ENCODE measurements around the gene LMTK3.

LMTK3 gene

DNA sequence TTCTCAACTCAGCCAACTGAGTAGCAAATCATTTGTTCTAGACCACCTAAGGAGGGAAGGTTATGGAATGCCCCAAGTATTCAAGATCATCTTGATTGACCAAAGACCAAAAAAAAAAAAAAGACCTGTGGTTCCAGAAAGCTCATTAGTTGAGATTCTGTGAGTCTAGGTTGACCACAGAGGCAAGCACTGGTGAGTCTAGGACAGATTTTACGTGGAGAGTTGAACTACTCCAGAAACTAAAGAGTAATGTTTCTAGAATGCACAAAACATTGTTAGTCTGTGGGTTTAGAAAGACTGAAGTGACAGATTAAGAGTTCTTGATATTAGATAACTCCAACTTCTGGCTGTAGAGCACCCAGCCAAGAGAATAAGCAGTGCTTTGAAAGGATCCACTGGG, 46.4 kb downstream of the LMTK3 start:
- Histone ChIP-seq H3K4me3 (ENCODE audit: low read depth in 1 of 2, low read length in 1 of 2) (no peak overlapping the region), H3K9me3 (no peaks in the 10 kb centered on the region), H3K27me3 (no peaks in the 10 kb centered on the region), H3K27ac (no peak overlapping the region), H3K36me3 (no peaks in the 10 kb centered on the region), H3K4me1 (ENCODE audit: control insufficient read depth in 1 of 2, insufficient read depth in 1 of 2, low read depth in 1 of 2, low read length in 1 of 2) (peaks cover 13 to 15% of the 10 kb centered on the region in 2 experiments)
- TF ChIP-seq CTCF (IDR thresholded peaks at IDR 0.05) = no peak

- TF ChIP-seq CTCF (IDR thresholded peaks at IDR 0.05) = no peak
- Histone ChIP-seq H3K9me3 (no peaks in the 10 kb centered on the region), H3K4me1 (ENCODE audit: control insufficient read depth in 1 of 2, insufficient read depth in 1 of 2, low read depth in 1 of 2, low read length in 1 of 2) (no peaks in the 10 kb centered on the region), H3K27me3 (no peaks in the 10 kb centered on the region), H3K27ac (no peak overlapping the region), H3K4me3 (ENCODE audit: low read depth in 1 of 2, low read length in 1 of 2) (no peak overlapping the region), H3K36me3 (no peaks in the 10 kb centered on the region)
These were observed 49.5 kb downstream of the LMTK3 start for GRCh38 chr19:48461982-48462655.

GRCh38 chr19:48461651-48461981, 50.0 kb downstream of the LMTK3 start:
- no peak overlapping the region for H3K27ac ChIP-seq
- no peaks in the 10 kb centered on the region for H3K4me1 ChIP-seq (ENCODE audit: control insufficient read depth in 1 of 2, insufficient read depth in 1 of 2, low read depth in 1 of 2, low read length in 1 of 2)
- H3K4me3 ChIP-seq (ENCODE audit: low read depth in 1 of 2, low read length in 1 of 2) = no peak overlapping the region
- no peaks in the 10 kb centered on the region for H3K36me3 ChIP-seq
- no peaks in the 10 kb centered on the region for H3K27me3 ChIP-seq
- no peaks in the 10 kb centered on the region for H3K9me3 ChIP-seq
- no peak for TF ChIP-seq CTCF (IDR thresholded peaks at IDR 0.05)

GRCh38 chr19:48458016-48458415, 53.6 kb downstream of the LMTK3 start:
- H3K36me3 ChIP-seq = peaks cover 9% of the 10 kb centered on the region
- no peaks in the 10 kb centered on the region for H3K27me3 ChIP-seq
- H3K4me3 ChIP-seq (ENCODE audit: low read depth in 1 of 2, low read length in 1 of 2) = no peak overlapping the region
- H3K9me3 ChIP-seq = no peaks in the 10 kb centered on the region
- no peak overlapping the region for H3K27ac ChIP-seq
- H3K4me1 ChIP-seq (ENCODE audit: control insufficient read depth in 1 of 2, insufficient read depth in 1 of 2, low read depth in 1 of 2, low read length in 1 of 2) = no peaks in the 10 kb centered on the region
- TF ChIP-seq CTCF (IDR thresholded peaks at IDR 0.05) = no peak

- TF ChIP-seq CTCF (IDR thresholded peaks at IDR 0.05) = no peak
- Histone ChIP-seq H3K36me3 (peaks cover 17% of the 10 kb centered on the region), H3K4me1 (ENCODE audit: control insufficient read depth in 1 of 2, insufficient read depth in 1 of 2, low read depth in 1 of 2, low read length in 1 of 2) (no peaks in the 10 kb centered on the region)
These were observed 54.8 kb downstream of the LMTK3 start for GRCh38 chr19:48456864-48457263.

More at GRCh38 chr19:48456864-48457263, 54.8 kb downstream of the LMTK3 start:
- H3K9me3 ChIP-seq = no peaks in the 10 kb centered on the region
- H3K27ac ChIP-seq = no peak overlapping the region
- no peaks in the 10 kb centered on the region for H3K27me3 ChIP-seq
- H3K4me3 ChIP-seq (ENCODE audit: low read depth in 1 of 2, low read length in 1 of 2) = no peak overlapping the region

Measured in neutrophil (primary cell).